Epithelial cell of esophagus (primary cell): ENCODE results near the gene KRT4.

Experiments
- DNase-seq: peaks from one replicate; pipeline ENCODE4 v3.0.0; 2010; ENCODE audit warnings: low read depth
- H3K4me3 ChIP-seq: 2 replicates; pipeline ENCODE4 v1.5.1; 2011; ENCODE audit warnings: mild to moderate bottlenecking, low read length, control low read depth
- CTCF ChIP-seq: IDR thresholded peaks from 2 replicates; pipeline ENCODE4 v1.5.1; 2011; ENCODE audit warnings: low read depth, mild to moderate bottlenecking, low read length, control low read depth, inconsistent platforms; ENCODE audit not compliant: insufficient read depth; ENCODE audit errors: missing control alignments

KRT4 gene

DNA sequence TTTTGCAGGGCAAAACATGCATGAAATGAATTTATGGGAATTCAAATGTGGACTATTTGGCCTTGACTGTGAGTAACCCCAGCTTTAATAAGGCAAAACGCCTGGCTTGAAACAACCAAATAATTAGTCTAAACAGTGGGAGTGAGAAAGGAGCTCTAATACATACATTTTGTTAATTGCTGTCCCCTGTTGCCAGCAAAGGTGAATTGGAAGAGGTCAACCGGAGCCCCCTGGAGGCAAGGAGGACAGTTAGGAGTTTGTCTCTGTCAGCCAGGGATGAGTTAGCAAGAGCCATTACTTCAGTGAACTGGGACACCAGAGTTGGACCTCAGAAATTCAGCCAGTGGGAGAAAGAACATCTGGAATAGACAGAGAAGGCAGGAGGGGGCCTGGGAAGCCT lies 54.2 kb downstream of the KRT4 start:
- no peak overlapping the region for H3K4me3 ChIP-seq
- DNase-seq, result no peak
- no peak for TF ChIP-seq CTCF

DNA sequence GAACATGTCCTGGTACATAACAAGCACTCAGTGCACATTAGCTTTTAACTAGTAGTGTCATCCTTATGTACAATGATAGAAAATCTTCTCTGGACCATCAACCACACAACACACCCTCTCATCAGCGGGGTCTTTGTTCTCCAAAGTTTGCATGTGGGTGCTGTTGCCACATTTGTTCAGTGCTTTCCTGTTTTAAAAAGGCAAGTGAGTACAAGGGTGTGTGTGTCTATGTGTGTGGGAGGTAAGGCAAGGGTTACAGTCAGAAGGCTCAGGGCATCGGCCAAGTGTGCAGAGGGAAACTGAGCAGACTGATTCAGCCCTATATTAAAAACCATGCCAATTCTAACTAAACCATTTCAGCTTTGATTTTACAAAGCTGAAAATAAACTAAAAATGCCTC lies 54.7 kb downstream of the KRT4 start:
- TF ChIP-seq CTCF, result no peak
- no peak overlapping the region for H3K4me3 ChIP-seq
- no peak for DNase-seq

DNA sequence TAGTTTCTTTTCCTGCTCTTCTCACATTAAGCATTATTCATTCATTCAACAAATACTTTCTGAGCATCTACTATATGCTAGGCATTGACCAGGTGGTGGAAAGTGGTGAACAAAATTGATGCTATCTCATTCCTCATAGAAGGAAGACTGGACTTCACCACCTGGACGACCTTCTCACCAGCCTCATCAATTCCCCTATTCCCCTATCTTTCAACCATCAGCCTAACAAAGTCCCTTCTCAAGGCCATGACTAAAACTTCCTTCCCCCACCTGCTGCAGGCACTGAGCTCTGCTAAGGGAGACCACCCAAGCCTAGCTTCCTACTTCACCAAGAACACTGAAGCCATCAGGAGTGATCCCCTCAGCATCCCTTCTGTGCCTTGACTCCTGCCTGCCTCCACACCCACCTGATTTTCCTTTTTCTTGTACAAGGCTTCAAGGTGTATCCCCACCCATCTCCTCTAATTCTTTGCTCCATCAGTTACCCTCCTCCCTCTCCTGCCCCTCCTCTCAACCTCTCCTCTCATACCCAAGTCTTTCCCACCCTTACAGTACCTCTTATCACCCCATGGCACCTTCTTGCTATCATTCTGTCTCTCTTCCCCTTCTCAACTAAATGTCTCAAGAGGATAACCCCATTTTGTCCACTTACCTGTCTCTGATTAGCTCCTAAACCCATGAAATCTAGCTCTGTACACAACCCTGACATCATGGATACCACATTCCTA lies 56.3 kb downstream of the KRT4 start:
- no peak overlapping the region for H3K4me3 ChIP-seq
- no peak for DNase-seq
- TF ChIP-seq CTCF, result no peak
